DMS53 treated with DMSO at 0.1 percent for 48 hours (cell line): ENCODE results near the gene EDDM13.
"Not testable (repeated sequence)": the region's sequence is repeated elsewhere in the genome, so short reads cannot be mapped to it uniquely, and the experiment has no call there.

Source experiments
- DNase-seq: peaks from one replicate; lab custom pipeline; 2025; ENCODE audit not compliant: unreplicated experiment; lab: John Stamatoyannopoulos, UW

EDDM13 gene

DNA sequence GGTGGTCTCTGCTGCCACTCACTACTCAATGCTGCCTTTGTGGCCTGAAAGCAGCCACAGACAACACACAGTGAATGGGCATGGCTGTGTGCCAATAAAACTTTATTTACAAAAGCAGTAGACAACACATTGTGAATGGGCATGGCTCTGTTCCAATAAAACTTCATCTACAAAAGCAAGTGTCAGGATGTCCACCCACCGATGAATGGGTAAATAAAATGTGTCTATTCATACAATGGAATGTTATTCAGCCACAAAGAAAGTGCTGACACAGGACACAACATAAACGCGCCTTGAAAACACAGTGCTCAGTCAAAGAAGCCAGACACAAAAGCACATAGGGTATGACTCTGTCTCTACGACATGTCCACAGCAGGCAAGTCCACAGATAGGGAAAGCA, 22.0 kb downstream of the EDDM13 start:
- no peak for DNase-seq

DNA sequence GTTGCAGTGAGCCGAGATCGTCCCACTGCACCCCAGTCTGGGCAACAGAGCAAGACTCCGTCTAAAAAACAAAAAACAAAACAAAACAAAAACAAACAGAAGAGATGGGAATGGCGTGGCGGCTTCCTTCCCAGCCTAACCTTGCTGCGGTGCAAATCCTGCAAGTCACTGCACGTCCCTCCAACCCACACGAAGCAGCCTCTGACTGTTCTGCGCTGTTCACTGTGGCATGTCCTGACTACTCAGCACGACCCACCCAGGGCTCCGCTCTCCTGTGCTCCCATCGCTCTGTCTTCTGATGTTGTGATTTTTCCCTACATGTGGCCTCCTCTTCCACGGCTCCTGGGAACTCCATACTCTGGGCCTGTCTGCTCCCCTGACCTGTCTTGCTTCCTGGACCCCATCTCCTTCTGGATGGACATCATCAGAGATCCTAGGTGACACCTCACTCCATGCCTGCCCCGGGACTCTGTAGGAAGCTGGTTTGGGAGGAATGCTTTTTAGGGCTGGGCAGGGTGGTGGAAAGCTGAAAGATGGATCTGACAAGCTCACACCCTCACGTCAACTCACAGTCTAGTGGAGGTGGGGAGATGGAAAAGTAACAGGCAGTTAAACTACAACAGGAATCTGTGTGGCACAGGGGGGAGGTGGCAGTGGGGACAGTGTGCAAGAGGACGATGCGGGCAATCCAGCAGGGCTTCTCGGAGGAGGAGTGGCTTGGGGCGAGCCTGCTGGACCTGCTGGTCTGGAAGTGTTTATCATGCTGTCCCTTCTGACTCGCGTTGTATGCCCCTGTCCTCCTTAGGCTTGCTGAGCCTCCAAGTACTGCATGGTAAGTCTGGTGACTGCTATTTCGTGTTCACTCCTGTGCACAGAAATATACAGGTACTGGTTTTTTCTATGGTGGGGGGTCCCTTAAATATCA, 23.2 kb downstream of the EDDM13 start:
- DNase-seq: no peak

DNA sequence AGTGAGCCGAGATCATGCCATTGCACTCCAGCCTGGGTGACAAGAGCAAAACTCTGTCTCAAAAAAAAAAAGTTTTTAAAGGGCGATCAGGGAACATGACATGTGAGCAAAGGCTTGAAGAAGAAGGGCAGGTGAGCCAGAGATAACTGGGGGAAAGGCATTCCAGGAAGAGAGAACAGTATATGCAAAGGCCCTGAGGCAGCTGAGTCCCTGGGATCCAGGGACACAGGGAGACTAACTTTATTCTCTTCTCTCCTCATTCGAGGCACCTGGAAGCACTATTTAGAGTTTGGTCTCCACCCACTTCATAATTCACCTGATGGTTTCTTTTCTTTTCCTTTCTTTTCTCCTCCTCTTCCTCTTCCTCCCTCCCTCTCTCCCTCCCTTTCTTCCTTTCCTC, 24.5 kb downstream of the EDDM13 start:
- no peak for DNase-seq

- no peak for DNase-seq
These were observed 27.1 kb downstream of the EDDM13 start for GRCh38 chr19:56299688-56300087.

- DNase-seq: no peak
These were observed 28.6 kb downstream of the EDDM13 start for GRCh38 chr19:56301155-56301554.

DNA sequence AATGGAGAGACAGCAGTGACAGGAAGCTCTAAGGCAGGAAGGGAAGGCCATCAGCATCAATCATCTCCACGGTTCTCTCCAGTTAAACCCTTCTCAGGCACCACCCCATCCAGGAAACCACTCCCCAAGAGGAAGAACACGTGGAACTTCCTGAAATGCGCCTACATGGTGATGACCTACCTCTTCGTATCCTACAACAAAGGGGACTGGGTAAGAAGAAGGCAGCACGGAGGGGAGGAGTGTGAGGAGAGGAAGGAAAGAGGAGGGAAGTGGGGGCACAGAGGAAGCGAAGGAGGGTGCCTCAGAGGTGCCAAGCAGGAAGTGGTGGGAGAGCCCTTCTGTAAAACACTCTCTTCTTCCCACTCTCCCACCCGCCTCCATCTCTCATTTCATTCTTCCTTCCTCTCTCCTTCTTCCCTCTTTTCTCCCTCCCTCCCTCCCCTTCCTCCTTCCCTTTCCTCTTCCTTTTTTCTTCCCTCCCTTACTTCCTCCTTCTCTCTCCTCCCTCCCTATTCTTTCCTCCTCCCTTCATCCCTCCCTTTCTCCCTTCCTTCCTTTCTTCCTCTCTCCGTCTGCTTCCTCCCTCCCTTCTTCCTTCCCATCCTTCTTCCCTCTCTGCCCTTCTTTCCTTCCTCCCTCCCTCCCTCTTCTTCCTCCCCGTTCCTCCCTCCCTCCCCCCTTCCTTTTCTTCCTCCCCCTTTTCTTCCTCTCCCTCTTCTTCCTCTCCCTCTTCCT, 29.5 kb downstream of the EDDM13 start:
- no peak for DNase-seq

- no peak for DNase-seq
These were observed 31.7 kb downstream of the EDDM13 start for GRCh38 chr19:56304243-56304642.

- no peak for DNase-seq
These were observed 33.5 kb downstream of the EDDM13 start for GRCh38 chr19:56306016-56306415.

- DNase-seq: not testable (repeated sequence)
These were observed 34.5 kb downstream of the EDDM13 start for GRCh38 chr19:56307062-56307461.

GRCh38 chr19:56308792-56309191, 36.2 kb downstream of the EDDM13 start:
- no peak for DNase-seq

GRCh38 chr19:56309511-56310185, 37.1 kb downstream of the EDDM13 start:
- peak; percentile 10 for DNase-seq

DNA sequence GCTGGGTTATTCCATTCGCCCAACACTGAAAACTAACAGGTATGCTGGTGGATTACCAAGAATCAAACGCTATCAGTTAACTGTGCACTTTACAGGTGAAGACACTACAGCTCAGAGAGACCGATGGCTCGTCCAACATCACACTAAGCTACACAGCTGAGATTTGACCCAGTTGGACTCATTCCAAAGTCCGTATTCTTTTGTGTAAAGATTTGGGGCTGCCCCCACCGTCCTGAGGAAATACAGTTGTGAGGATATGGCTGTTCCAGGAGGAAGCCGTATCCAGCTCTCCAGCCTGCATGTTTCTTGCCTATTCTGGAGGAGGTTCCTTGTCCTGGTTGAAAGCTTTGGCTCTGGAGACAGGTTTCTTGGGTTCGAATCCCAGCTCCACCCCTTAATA, 37.9 kb downstream of the EDDM13 start:
- no peak for DNase-seq

DNA sequence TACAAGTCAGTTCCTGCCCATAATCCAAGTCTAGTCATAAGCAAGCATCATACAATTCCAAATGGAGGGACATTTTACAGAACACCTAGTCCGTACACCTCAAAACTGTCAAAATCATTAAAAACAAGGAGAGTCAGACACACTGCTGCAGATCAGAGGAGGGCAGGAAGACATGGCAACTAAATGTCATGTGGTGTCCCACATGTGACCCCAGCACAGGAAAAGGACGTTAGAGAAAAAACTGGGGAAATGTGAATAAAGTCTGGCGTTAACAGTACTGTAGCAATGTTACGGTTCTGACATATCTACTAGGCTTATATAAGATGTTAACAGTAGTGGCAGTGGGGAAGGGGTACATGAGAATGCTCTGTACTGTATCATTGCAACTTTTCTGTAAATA, 39.8 kb downstream of the EDDM13 start:
- no peak for DNase-seq

GRCh38 chr19:56312787-56313657, 40.5 kb downstream of the EDDM13 start:
- DNase-seq: no peak

- no peak for DNase-seq
These were observed 41.5 kb downstream of the EDDM13 start for GRCh38 chr19:56314018-56314380.

DNA sequence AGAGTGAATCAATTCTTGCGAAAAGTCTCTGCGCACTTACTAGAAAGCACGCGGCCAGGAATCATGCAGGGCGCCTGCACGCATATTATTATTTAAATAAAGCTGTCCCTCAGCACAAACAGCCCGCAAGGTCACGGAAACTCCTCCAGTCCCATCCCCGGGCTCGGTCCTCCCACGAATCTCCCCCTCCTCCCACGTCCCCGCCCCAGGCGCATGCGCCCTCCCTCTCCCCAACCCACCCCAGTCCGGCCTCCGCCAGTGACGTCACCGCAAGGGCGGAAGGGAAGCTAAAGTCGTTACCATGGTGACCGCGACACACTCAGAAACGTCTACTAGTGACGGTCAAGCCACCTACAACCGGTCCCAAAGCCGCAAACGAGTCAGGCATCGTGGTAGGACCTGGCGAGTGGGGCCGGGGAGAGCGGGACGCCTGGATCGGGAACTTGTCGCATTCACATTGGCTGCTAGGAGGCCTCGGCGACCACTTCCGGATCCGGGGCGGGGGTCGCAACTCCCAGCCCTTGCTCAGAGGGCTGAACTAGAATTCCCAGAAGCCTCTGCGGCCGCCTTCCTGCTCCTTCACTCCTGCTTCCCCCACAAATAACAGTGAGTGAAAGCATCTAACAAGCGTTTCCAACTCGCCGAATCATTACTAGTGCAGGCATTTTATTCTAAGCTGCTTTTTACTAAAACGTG, 42.0 kb downstream of the EDDM13 start, which contains the start of gene ZSCAN5A:
TSS of gene ZSCAN5A (minus strand) at position 459 of the 696 bp plus-strand sequence. CDS start 89,793 bp downstream, outside the sequence.
- DNase-seq: peak; percentile 92

DNA sequence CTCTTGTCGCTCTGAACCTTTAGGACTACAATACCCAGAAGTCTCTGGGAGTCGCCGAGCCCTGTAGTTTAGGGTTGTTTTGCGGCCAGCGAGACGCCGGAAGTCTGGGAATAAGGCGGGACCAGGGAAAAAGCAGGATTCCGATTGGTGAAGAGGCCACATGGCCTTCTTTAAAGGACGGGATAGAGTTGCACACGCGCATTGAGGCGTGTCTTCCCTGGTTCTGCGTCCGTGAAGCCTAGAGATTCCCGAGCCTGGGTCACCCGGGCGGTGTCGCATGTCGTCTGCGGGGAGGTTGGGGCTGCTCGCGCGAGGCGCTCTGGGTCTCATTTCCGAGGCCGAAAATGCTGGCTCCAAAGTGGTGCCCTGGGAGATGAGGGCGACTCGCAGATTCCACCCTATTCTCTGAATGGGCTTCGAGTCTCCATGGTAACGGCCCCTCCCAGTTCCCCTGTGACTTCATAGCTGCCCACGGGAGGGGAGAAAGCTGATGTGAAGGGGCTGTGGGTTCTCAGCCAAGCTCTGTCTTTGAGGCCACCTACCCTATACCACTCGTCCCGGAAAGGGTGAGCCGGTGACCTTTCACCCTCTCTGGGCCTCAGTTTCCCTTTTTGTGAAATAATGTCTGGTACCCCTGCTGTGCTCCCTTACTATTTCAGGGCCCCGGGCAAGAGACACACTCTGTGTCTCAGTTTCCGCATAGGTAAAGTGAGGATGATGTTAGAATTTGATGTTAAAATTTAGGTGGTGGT, 42.7 kb downstream of the EDDM13 start:
- peak; percentile 94 for DNase-seq

DNA sequence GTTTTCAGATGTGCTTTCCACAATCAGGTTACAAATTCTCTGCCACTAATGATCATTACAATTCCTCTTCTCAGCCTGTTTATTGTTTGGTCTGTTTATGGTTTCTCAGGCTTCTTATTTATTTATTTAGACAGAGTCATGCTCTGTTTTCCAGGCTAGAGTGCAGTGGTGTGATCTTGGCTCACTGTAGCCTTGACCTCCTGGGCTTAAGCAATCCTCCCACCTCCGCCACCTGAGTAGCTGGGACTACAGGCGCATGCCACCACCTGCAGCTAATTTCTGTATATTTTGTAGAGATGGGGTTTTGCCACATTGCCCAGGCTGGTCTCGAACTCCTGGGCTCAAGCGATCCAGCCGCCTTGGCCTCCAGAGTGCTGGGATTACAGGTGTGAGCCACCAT, 44.2 kb downstream of the EDDM13 start:
- DNase-seq: no peak

GRCh38 chr19:56317749-56318148, 45.2 kb downstream of the EDDM13 start:
- no peak for DNase-seq
